Femur (tissue), 1 donor: Measurements from ENCODE around the gene RSPH9.
"Not testable (repeated sequence)": the region's sequence is repeated elsewhere in the genome, so short reads cannot be mapped to it uniquely, and the experiment has no call there.

Experiments used
- DNase-seq: peaks from one replicate; pipeline ENCODE4 v3.0.0-alpha.2; 2017

The RSPH9 gene

GRCh38 chr6:43689421-43689820 is 44.6 kb downstream of the RSPH9 start:
- no peak for DNase-seq

GRCh38 chr6:43695215-43695966 is 50.6 kb downstream of the RSPH9 start:
- DNase-seq, result peak; percentile 63

GRCh38 chr6:43695967-43696291 is 51.1 kb downstream of the RSPH9 start:
- DNase-seq, result no peak

GRCh38 chr6:43697421-43697820 is 52.6 kb downstream of the RSPH9 start:
- no peak for DNase-seq

- DNase-seq, result peak; percentile 66
Observed at GRCh38 chr6:43698584-43699349, 53.9 kb downstream of the RSPH9 start.

- peak; percentile 49 for DNase-seq
Observed at GRCh38 chr6:43699564-43700186, 54.8 kb downstream of the RSPH9 start.

- DNase-seq, result not testable (repeated sequence)
Observed at GRCh38 chr6:43700939-43701560, 56.2 kb downstream of the RSPH9 start.

GRCh38 chr6:43702171-43702533 is 57.3 kb downstream of the RSPH9 start:
- no peak for DNase-seq

GRCh38 chr6:43702534-43703440 is 58.0 kb downstream of the RSPH9 start:
- DNase-seq, result peak; percentile 90

GRCh38 chr6:43703512-43704429 is 58.9 kb downstream of the RSPH9 start:
- no peak for DNase-seq

- no peak for DNase-seq
Observed at GRCh38 chr6:43705996-43706395, 61.2 kb downstream of the RSPH9 start.

- no peak for DNase-seq
Observed at GRCh38 chr6:43706788-43707187, 62.0 kb downstream of the RSPH9 start.

- DNase-seq, result no peak
Observed at GRCh38 chr6:43707269-43707668, 62.4 kb downstream of the RSPH9 start.

- DNase-seq, result no peak
Observed at GRCh38 chr6:43707767-43708166, 62.9 kb downstream of the RSPH9 start.

GRCh38 chr6:43708860-43709653 is 64.2 kb downstream of the RSPH9 start:
- no peak for DNase-seq

- no peak for DNase-seq
Observed at GRCh38 chr6:43709654-43710303, 64.9 kb downstream of the RSPH9 start.

GRCh38 chr6:43710576-43710975 is 65.7 kb downstream of the RSPH9 start:
- no peak for DNase-seq

GRCh38 chr6:43712579-43712978 is 67.7 kb downstream of the RSPH9 start:
- peak; percentile 54 for DNase-seq

GRCh38 chr6:43713643-43714310 is 68.9 kb downstream of the RSPH9 start:
- no peak for DNase-seq
